K562 (cell line): ENCODE results near the gene CUEDC2. TPM values are rescaled to one million over a fixed set of nuclear protein-coding genes. Genes with fewer than 3 reads are reported as not detected.

Experiments
- CREB3L1 ChIP-seq: fragments of 450-650 bp; IDR thresholded peaks from 2 replicates; pipeline ENCODE4 v1.6.1; 2014; ENCODE audit warnings: low read depth, mild to moderate bottlenecking, moderate library complexity, borderline replicate concordance
- HMBOX1 ChIP-seq: sonication (generic); IDR thresholded peaks from 2 replicates; pipeline ENCODE4 v1.6.1; 2016
- HSF4 ChIP-seq: fragments of 250-450 bp; sonication (Bioruptor Pico); IDR thresholded peaks from 2 replicates; pipeline ENCODE4 v2.1.2; 2022; ENCODE audit warnings: mild to moderate bottlenecking, moderate library complexity, borderline replicate concordance
- IRF2 ChIP-seq: sonication (generic); formaldehyde crosslinking; IDR thresholded peaks from 2 replicates; pipeline ENCODE4 v1.8.1; 2022; ENCODE audit warnings: mild to moderate bottlenecking, missing genetic modification reagents
- KAT2B ChIP-seq: IDR thresholded peaks from one replicate; pipeline ENCODE4 v1.6.1; 2012; ENCODE audit warnings: low read depth, mild to moderate bottlenecking, control low read depth, inconsistent platforms, low read length, moderate library complexity
- MTA3 ChIP-seq: fragments of 450-650 bp; formaldehyde crosslinking; IDR thresholded peaks from 2 replicates; pipeline ENCODE4 v1.6.1; 2017; ENCODE audit warnings: mild to moderate bottlenecking, borderline replicate concordance
- PHTF2 ChIP-seq: fragments of 250-450 bp; sonication (Bioruptor Pico); IDR thresholded peaks from 2 replicates; pipeline ENCODE4 v1.5.0; 2021; ENCODE audit warnings: mild to moderate bottlenecking
- PML ChIP-seq: IDR thresholded peaks from 2 replicates; pipeline ENCODE4 v1.6.1; 2012; ENCODE audit warnings: low read length, inconsistent platforms
- RB1 ChIP-seq: fragments of 450-650 bp; IDR thresholded peaks from 2 replicates; pipeline ENCODE4 v1.6.1; 2017; ENCODE audit warnings: low read depth, mild to moderate bottlenecking
- RBBP5 ChIP-seq: fragments of 200-600 bp; sonication (generic); IDR thresholded peaks from 2 replicates; pipeline ENCODE4 v1.6.1; 2012; ENCODE audit warnings: borderline replicate concordance, mild to moderate bottlenecking, low read length, control low read depth, inconsistent platforms; ENCODE audit not compliant: insufficient read depth, poor library complexity, severe bottlenecking
- RFX1 ChIP-seq: fragments of 450-650 bp; IDR thresholded peaks from 2 replicates; pipeline ENCODE4 v1.6.1; 2016; ENCODE audit warnings: mild to moderate bottlenecking, moderate library complexity
- RNF2 ChIP-seq: sonication (generic); IDR thresholded peaks from 2 replicates; pipeline ENCODE4 v1.6.1; 2016
- SMAD4 ChIP-seq: fragments of 250-450 bp; sonication (Bioruptor Pico); conservative IDR thresholded peaks from 2 replicates; pipeline ENCODE4 v1.8.0; 2021; ENCODE audit warnings: inconsistent platforms, mild to moderate bottlenecking, moderate library complexity
- TEAD1 ChIP-seq, 2 experiments: fragments of 450-650 bp in 1 of 2; sonication (generic) in 1 of 2; formaldehyde crosslinking; IDR thresholded peaks; 2 replicates each; pipeline versions ENCODE4 v1.4.0 to v1.8.0; 2020 to 2022; ENCODE audit warnings: mild to moderate bottlenecking in 2 of 2, missing genetic modification reagents in 1 of 2
- TEAD4 ChIP-seq, 2 experiments: sonication (generic) in 1 of 2; formaldehyde crosslinking in 1 of 2; IDR thresholded peaks; 2 replicates each; pipeline versions ENCODE4 v1.6.1 to v1.8.0; 2012 to 2022; ENCODE audit warnings: borderline replicate concordance in 1 of 2, inconsistent platforms in 1 of 2, low read length in 1 of 2, mild to moderate bottlenecking in 1 of 2, missing genetic modification reagents in 1 of 2
- YY1 ChIP-seq, 3 experiments: IDR thresholded peaks; 2 replicates each; pipeline ENCODE4 v1.6.1; 2011; ENCODE audit warnings: low read length in 2 of 3, mild to moderate bottlenecking in 2 of 3, moderate library complexity in 2 of 3, borderline replicate concordance in 1 of 3, control low read depth in 1 of 3, low read depth in 1 of 3; ENCODE audit not compliant: insufficient read depth in 3 of 3, insufficient replicate concordance in 2 of 3, control insufficient read depth in 1 of 3, insufficient read length in 1 of 3; ENCODE audit errors: extremely low read depth in 1 of 3
- ZBTB12 ChIP-seq: fragments of 250-450 bp; sonication (Bioruptor Pico); IDR thresholded peaks from 2 replicates; pipeline ENCODE4 v1.4.0; 2020
- polyA plus RNA-seq, 8 experiments: library from polyadenylated mRNA; depleted of rRNA in 4 of 8; stranded (reverse) in 5 of 8; unstranded in 3 of 8; fragments of >200 nt; fragmentation: Nextera tagmentation in 2 of 8; fragmentation: Illumina TruSeq in 1 of 8; extraction: Ambion mirVana in 2 of 8; extraction: Trizol in 1 of 8; gene quantifications; 2 replicates each; pipeline versions ENCODE4 v1.2.1 to v1.2.3, GENCODE V29; 2011 to 2014; ENCODE audit warnings: inconsistent platforms in 1 of 8, missing spikeins in 1 of 8
- total RNA-seq, 7 experiments: library from RNA; depleted of rRNA in 6 of 7; stranded (reverse); fragments of >200 nt in 6 of 7; fragmentation: Illumina TruSeq in 2 of 7; extraction: Trizol in 2 of 7; gene quantifications; 2 replicates each; pipeline versions ENCODE4 v1.2.1 to v1.2.3, GENCODE V29; 2011 to 2021; ENCODE audit warnings: low replicate concordance in 1 of 7
- TF ChIP-seq, protein P1 (sequence below), 2 experiments: IDR thresholded peaks; 2 replicates each; pipeline ENCODE4 v1.6.1; 2011; ENCODE audit warnings: borderline replicate concordance in 1 of 2, control low read depth in 1 of 2, low read depth in 1 of 2, low read length in 1 of 2, mild to moderate bottlenecking in 1 of 2, mixed read lengths in 1 of 2, moderate library complexity in 1 of 2; ENCODE audit not compliant: insufficient read depth in 1 of 2, insufficient read length in 1 of 2, poor library complexity in 1 of 2, severe bottlenecking in 1 of 2; ENCODE audit errors: extremely low read depth in 1 of 2
- TF ChIP-seq, protein P2 (sequence below): sonication (generic); formaldehyde crosslinking; IDR thresholded peaks from 2 replicates; pipeline ENCODE4 v1.8.0; 2022; ENCODE audit warnings: missing genetic modification reagents, mild to moderate bottlenecking, moderate library complexity, borderline replicate concordance

The CUEDC2 gene
- total and polyA plus RNA-seq, 9 of the 15 experiments (the other 6 are each of a cell fraction or from before 2014, with no cell fraction given) = 8.5 to 48.9 (median 27.4) TPM

DNA sequence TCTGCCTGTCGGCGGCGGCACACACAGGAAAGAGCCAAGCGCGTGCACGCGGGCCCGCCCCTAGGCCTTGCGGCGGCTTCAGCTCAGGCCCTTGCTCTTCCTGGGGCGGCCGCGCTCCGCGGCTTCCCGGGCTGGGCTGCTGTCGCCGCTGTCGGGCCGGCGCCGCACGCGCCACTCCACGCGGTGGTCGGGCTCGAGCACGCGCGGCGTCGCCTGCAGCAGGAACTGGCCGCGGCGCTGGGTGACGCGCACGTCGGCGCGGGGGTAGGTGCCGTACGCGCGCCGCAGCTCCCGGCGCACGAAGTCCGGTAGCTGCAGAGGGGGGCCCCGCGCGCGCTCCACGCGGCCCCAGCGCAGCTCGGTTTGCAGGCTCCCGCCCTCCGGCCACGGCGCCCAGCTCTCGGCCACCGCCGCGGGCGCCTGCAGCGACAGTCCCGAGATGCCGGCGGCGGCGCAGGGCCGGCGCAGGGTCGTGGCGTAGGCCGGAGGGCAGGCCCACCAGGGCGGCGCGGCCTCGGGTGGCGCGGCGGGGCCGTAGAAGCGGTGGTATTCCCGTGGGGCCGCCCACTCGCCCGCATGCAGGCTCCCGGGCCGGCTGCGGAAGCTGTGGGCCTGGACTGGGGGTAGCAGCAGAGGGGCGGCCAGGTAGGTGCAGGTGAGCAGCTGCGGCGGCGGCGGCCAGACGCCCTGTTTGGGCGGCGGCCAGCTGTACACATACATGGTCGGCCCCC, 18.2 kb upstream of the CUEDC2 start (continued):
- TF ChIP-seq PML (peak; percentile 28; the same call in 1 of the 2 replicates), SMAD4 (CRISPR knock-in tag) (peak; percentile 85), RNF2 (0 out of 2 replicates have a peak, but pooled peaks have one; percentile 12), IRF2 (CRISPR knock-in tag) (no peak), HSF4 (CRISPR knock-in tag) (no peak), HMBOX1 (no peak), TEAD1 (CRISPR knock-in tag; IDR thresholded peaks at IDR 0.05) (peak in 1 of 2 experiments; percentile 16; a peak in 1 of 4 replicates), MTA3 (peak; percentile 56; the same call in 1 of the 2 replicates), YY1 (IDR thresholded peaks at IDR 0.05; ENCODE audit: borderline replicate concordance in 1 of 3, control insufficient read depth in 1 of 3, extremely low read depth in 1 of 3, insufficient read depth in 3 of 3, insufficient read length in 1 of 3, insufficient replicate concordance in 2 of 3, low read depth in 1 of 3, low read length in 2 of 3) (peak in 2 of 3 experiments; percentile 47 to 48), PHTF2 (CRISPR knock-in tag) (no peak), RFX1 (no peak), TEAD4 (IDR thresholded peaks at IDR 0.05; ENCODE audit: low read length) (no peak), TEAD4 (CRISPR knock-in tag; IDR thresholded peaks at IDR 0.05; ENCODE audit: borderline replicate concordance) (no peak; the same call in 1 of the 2 replicates), RB1 (peak; percentile 49; the same call in 1 of the 2 replicates), KAT2B (no peak), CREB3L1 (0 out of 2 replicates have a peak, but pooled peaks have one; percentile 46), RBBP5 (peak; percentile 83), ZBTB12 (peak; percentile 48; the same call in 1 of the 2 replicates)
- TF ChIP-seq, protein P1, sequence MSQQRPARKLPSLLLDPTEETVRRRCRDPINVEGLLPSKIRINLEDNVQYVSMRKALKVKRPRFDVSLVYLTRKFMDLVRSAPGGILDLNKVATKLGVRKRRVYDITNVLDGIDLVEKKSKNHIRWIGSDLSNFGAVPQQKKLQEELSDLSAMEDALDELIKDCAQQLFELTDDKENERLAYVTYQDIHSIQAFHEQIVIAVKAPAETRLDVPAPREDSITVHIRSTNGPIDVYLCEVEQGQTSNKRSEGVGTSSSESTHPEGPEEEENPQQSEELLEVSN (IDR thresholded peaks at IDR 0.05; ENCODE audit: borderline replicate concordance in 1 of 2, extremely low read depth in 1 of 2, insufficient read depth in 1 of 2, insufficient read length in 1 of 2, low read depth in 1 of 2, low read length in 1 of 2, poor library complexity in 1 of 2, severe bottlenecking in 1 of 2) = peak; percentile 75 to 89
- TF ChIP-seq, protein P2, sequence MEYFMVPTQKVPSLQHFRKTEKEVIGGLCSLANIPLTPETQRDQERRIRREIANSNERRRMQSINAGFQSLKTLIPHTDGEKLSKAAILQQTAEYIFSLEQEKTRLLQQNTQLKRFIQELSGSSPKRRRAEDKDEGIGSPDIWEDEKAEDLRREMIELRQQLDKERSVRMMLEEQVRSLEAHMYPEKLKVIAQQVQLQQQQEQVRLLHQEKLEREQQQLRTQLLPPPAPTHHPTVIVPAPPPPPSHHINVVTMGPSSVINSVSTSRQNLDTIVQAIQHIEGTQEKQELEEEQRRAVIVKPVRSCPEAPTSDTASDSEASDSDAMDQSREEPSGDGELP (CRISPR knock-in tag) = peak; percentile 35; the same call in 1 of the 2 replicates
